Tibial artery (tissue), 4 donors: ENCODE data around the gene AQP12A.

ENCODE experiments used
- DNase-seq, 2 donors: peaks; one replicate each; pipeline ENCODE4 v3.0.0-alpha.2; 2019
- H3K27ac ChIP-seq, 2 donors: fragments of 200-600 bp; sonication (generic) in 1 of 2; 1 replicate in 1 of 2; 2 replicates in 1 of 2; pipeline ENCODE4 v1.5.1; 2018 to 2019; ENCODE audit warnings: mild to moderate bottlenecking in 1 of 2
- H3K27me3 ChIP-seq, 2 donors: fragments of 200-600 bp; sonication (generic) in 1 of 2; one replicate each; pipeline versions ENCODE4 v1.5.1 to v1.6.0; 2016 to 2019
- H3K36me3 ChIP-seq, 3 donors: fragments of 200-600 bp; sonication (generic) in 2 of 3; one replicate each; pipeline ENCODE4 v1.5.1; 2016 to 2019; ENCODE audit warnings: mild to moderate bottlenecking in 2 of 3
- H3K4me1 ChIP-seq, 4 donors: fragments of 200-600 bp; sonication (generic) in 2 of 4; 1 replicate in 3 of 4; 2 replicates in 1 of 4; pipeline ENCODE4 v1.5.1; 2016 to 2019
- H3K4me3 ChIP-seq, 2 donors: fragments of 200-600 bp; sonication (generic) in 1 of 2; 1 replicate in 1 of 2; 2 replicates in 1 of 2; pipeline ENCODE4 v1.5.1; 2018 to 2019; ENCODE audit warnings: mild to moderate bottlenecking in 2 of 2
- H3K9me3 ChIP-seq, 3 donors: fragments of 200-600 bp; sonication (generic) in 1 of 3; one replicate each; pipeline ENCODE4 v1.5.1; 2016 to 2019
- CTCF ChIP-seq, 2 experiments: fragments of 200-600 bp in 1 of 2; fragments of 450-650 bp in 1 of 2; IDR thresholded peaks; one replicate each; pipeline ENCODE4 v1.5.1; 2017 to 2019; ENCODE audit warnings: antibody characterized with exemption in 2 of 2, mild to moderate bottlenecking in 1 of 2, moderate library complexity in 1 of 2
- intact Hi-C: fragments of 100-400 bp; cut with DNase I; formaldehyde crosslinking; loops from one replicate; pipeline ENCODE4 v1.15.0; 2023; ENCODE audit warnings: low total_unique reads

Gene AQP12A

GRCh38 chr2:240737512-240737911 lies 45.8 kb downstream of the AQP12A start:
- no peak for DNase-seq
- Histone ChIP-seq H3K27me3 (peaks cover 0 to 37% of the 10 kb centered on the region in 2 donors), H3K27ac (no peak overlapping the region), H3K4me1 (no peaks in the 10 kb centered on the region), H3K36me3 (no peaks in the 10 kb centered on the region), H3K4me3 (no peak overlapping the region), H3K9me3 (no peaks in the 10 kb centered on the region)
- no peak for TF ChIP-seq CTCF (IDR thresholded peaks at IDR 0.05)
- intact Hi-C loops = no loop called here

- Histone ChIP-seq H3K4me1 (no peaks in the 10 kb centered on the region), H3K36me3 (no peaks in the 10 kb centered on the region), H3K27me3 (peaks cover 0 to 41% of the 10 kb centered on the region in 2 donors), H3K4me3 (no peak overlapping the region), H3K27ac (no peak overlapping the region), H3K9me3 (no peaks in the 10 kb centered on the region)
- no peak for DNase-seq
- TF ChIP-seq CTCF (IDR thresholded peaks at IDR 0.05) = no peak
- intact Hi-C loops = no loop called here
These were observed 46.3 kb downstream of the AQP12A start for GRCh38 chr2:240737958-240738357.

GRCh38 chr2:240739797-240740196 lies 48.1 kb downstream of the AQP12A start:
- no peaks in the 10 kb centered on the region for H3K36me3 ChIP-seq
- no peaks in the 10 kb centered on the region for H3K4me1 ChIP-seq
- no peak for DNase-seq
- H3K27me3 ChIP-seq = peaks cover 0 to 37% of the 10 kb centered on the region in 2 donors
- H3K4me3 ChIP-seq = no peak overlapping the region
- no peaks in the 10 kb centered on the region for H3K9me3 ChIP-seq
- intact Hi-C loops = no loop called here
- no peak for TF ChIP-seq CTCF (IDR thresholded peaks at IDR 0.05)
- H3K27ac ChIP-seq = no peak overlapping the region

- intact Hi-C loops = no loop called here
- Histone ChIP-seq H3K4me3 (no peak overlapping the region), H3K27ac (no peak overlapping the region), H3K27me3 (peaks cover 0 to 28% of the 10 kb centered on the region in 2 donors), H3K9me3 (no peaks in the 10 kb centered on the region), H3K36me3 (no peaks in the 10 kb centered on the region), H3K4me1 (no peaks in the 10 kb centered on the region)
- DNase-seq = no peak
- no peak for TF ChIP-seq CTCF (IDR thresholded peaks at IDR 0.05)
These were observed 49.4 kb downstream of the AQP12A start for GRCh38 chr2:240741091-240741490.

GRCh38 chr2:240742602-240743095 lies 51.0 kb downstream of the AQP12A start:
- Histone ChIP-seq H3K27ac (no peak overlapping the region), H3K9me3 (no peaks in the 10 kb centered on the region), H3K4me1 (no peaks in the 10 kb centered on the region), H3K36me3 (no peaks in the 10 kb centered on the region), H3K4me3 (no peak overlapping the region), H3K27me3 (peaks cover 0 to 16% of the 10 kb centered on the region in 2 donors)
- no peak for TF ChIP-seq CTCF (IDR thresholded peaks at IDR 0.05)
- intact Hi-C loops = no loop called here
- no peak for DNase-seq

GRCh38 chr2:240745456-240745855 lies 53.8 kb downstream of the AQP12A start:
- Histone ChIP-seq H3K9me3 (no peaks in the 10 kb centered on the region), H3K36me3 (no peaks in the 10 kb centered on the region), H3K4me1 (no peaks in the 10 kb centered on the region), H3K27me3 (peaks cover 0 to 5% of the 10 kb centered on the region in 2 donors), H3K27ac (no peak overlapping the region), H3K4me3 (no peak overlapping the region)
- no peak for DNase-seq
- no peak for TF ChIP-seq CTCF (IDR thresholded peaks at IDR 0.05)
- intact Hi-C loops = no loop called here
